GM12865 (cell line): ENCODE measurements around the gene DTX1.

Experiments used
- DNase-seq: peaks from one replicate; pipeline ENCODE4 v3.0.0; 2010; ENCODE audit warnings: low read depth
- H3K4me3 ChIP-seq: 2 replicates; pipeline ENCODE4 v1.5.1; 2011; ENCODE audit warnings: mild to moderate bottlenecking, low read depth, low read length, control low read depth
- TF ChIP-seq, protein P1 (sequence below): IDR thresholded peaks from 2 replicates; pipeline ENCODE4 v1.5.1; 2011; ENCODE audit warnings: low read length, control low read depth, low read depth, inconsistent platforms; ENCODE audit not compliant: insufficient read depth; ENCODE audit errors: missing control alignments

The DTX1 gene

DNA sequence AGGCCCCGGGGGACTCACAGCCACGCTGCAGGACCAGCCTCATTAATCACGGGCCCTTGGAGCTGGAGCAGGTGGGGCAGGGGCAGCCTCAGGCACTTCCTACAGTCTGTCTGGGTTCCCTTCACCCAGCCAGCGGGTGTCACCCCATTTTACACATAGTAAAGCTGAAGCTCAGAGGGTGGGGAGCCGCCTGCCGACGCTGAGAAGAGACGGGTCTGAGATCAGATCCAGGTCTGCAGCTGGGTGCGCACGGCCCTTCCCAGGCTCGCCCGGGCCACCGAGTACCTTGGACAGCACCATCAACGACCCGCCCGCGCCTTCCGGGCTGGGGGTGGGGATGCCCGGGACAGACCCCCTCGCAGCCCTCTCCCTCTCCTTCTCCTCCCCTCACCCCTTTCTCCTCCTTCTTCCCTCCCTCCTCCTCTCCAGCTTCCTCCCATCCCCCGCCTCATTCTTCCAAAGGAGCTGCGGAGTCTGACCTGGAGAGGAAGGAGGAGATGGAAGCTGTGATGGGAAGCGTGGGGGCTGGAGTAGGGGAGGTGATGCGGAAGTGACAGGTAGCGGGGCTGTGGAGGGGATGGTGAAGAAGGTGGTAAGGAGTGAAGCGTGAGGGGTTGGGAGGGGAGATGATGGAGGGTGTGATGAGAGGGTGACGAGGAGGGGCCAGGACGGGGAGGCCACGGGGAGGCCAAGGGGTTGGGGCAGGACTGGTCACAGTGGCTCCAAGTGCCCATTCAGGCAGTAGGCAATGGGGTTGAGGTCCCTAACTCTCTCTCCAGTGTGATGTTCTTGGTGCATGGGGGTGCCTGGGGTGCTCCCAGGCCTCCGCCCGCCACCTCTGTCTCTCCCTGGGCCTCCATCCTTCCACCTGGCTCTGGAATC is 8.8 kb downstream of the DTX1 start:
- H3K4me3 ChIP-seq: no peak overlapping the region
- TF ChIP-seq, protein P1, sequence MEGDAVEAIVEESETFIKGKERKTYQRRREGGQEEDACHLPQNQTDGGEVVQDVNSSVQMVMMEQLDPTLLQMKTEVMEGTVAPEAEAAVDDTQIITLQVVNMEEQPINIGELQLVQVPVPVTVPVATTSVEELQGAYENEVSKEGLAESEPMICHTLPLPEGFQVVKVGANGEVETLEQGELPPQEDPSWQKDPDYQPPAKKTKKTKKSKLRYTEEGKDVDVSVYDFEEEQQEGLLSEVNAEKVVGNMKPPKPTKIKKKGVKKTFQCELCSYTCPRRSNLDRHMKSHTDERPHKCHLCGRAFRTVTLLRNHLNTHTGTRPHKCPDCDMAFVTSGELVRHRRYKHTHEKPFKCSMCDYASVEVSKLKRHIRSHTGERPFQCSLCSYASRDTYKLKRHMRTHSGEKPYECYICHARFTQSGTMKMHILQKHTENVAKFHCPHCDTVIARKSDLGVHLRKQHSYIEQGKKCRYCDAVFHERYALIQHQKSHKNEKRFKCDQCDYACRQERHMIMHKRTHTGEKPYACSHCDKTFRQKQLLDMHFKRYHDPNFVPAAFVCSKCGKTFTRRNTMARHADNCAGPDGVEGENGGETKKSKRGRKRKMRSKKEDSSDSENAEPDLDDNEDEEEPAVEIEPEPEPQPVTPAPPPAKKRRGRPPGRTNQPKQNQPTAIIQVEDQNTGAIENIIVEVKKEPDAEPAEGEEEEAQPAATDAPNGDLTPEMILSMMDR: no peak
- peak; percentile 29 for DNase-seq

- no peak for DNase-seq
- TF ChIP-seq, protein P1: no peak
- no peak overlapping the region for H3K4me3 ChIP-seq
These were observed 10.4 kb downstream of the DTX1 start for GRCh38 chr12:113066813-113067400.

GRCh38 chr12:113067987-113068935 is 11.7 kb downstream of the DTX1 start:
- no peak overlapping the region for H3K4me3 ChIP-seq
- DNase-seq: no peak
- TF ChIP-seq, protein P1: no peak

- DNase-seq: no peak
- H3K4me3 ChIP-seq: no peak overlapping the region
- TF ChIP-seq, protein P1: no peak
These were observed 12.6 kb downstream of the DTX1 start for GRCh38 chr12:113069149-113069548.

GRCh38 chr12:113069751-113070116 is 13.2 kb downstream of the DTX1 start:
- H3K4me3 ChIP-seq: no peak overlapping the region
- DNase-seq: no peak
- TF ChIP-seq, protein P1: no peak

DNA sequence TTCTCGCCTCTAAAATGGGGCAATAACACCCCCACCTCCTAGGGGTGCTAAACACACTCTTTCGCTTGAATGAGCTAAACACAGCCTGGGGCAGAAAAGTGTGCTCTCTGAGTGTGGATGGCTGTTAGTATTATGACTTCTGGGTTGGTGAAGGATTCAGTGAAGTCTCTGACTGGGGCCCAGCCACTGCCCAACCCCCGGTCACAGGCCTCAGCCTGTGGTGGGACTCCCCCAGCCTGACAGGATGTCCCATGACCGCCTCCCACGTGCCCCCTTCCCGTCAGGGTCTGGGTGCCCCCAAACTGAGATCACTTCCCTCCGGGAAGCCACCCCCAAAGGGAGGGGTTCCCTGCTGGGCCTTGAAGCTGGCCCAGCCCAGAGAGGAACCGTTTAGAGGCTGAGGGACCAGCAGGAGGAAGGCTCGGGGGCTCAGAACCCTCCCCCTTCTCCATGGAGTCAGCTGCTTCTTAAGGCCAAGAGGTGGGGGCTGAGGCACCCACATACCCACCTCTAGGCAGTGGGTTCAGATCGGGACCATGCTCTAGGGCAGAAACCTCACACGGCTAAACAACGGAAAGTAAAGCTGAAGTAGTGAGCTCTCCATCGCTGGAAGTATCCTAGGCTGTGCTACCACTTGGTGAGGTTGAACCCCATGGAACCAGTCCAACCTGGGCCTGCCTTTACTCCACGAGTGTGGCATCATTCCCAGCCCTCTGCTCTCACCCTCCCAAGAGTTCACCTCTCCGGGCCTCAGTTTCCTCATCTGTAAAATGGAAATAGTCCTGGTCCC is 13.8 kb downstream of the DTX1 start:
- no peak overlapping the region for H3K4me3 ChIP-seq
- TF ChIP-seq, protein P1: no peak
- peak; percentile 62 for DNase-seq
